Gastrocnemius medialis (tissue), 4 donors: ENCODE results near the gene SETDB1. TPM values are rescaled to one million over a fixed set of nuclear protein-coding genes. Genes with fewer than 3 reads are reported as not detected.

Source experiments
- ATAC-seq, 2 donors: fragments of 150-250 bp; one replicate each; pipeline ENCODE4 v1.9.1; 2016
- DNase-seq, 2 donors: peaks; one replicate each; pipeline ENCODE4 v3.0.0-alpha.2; 2019
- H3K27ac ChIP-seq, 4 donors: fragments of 200-600 bp; sonication (generic); 1 replicate in 1 of 4; 2 replicates in 3 of 4; pipeline ENCODE4 v1.5.1; 2016 to 2018; ENCODE audit warnings: mild to moderate bottlenecking in 2 of 4, moderate library complexity in 1 of 4
- H3K27me3 ChIP-seq, 3 donors: fragments of 200-600 bp; sonication (generic) in 2 of 3; 1 replicate in 1 of 3; 2 replicates in 2 of 3; pipeline versions ENCODE4 v1.5.1 to v1.6.0; 2016 to 2019; ENCODE audit warnings: mild to moderate bottlenecking in 1 of 3, moderate library complexity in 1 of 3
- H3K36me3 ChIP-seq, 2 donors: fragments of 200-600 bp; sonication (generic) in 1 of 2; one replicate each; pipeline ENCODE4 v1.5.1; 2017 to 2018
- H3K4me1 ChIP-seq, 2 donors: fragments of 200-600 bp; sonication (generic) in 1 of 2; one replicate each; pipeline ENCODE4 v1.5.1; 2016 to 2017; ENCODE audit warnings: mild to moderate bottlenecking in 2 of 2
- H3K4me3 ChIP-seq, 4 donors: fragments of 200-600 bp; sonication (generic) in 3 of 4; 1 replicate in 1 of 4; 2 replicates in 3 of 4; pipeline ENCODE4 v1.5.1; 2016 to 2019; ENCODE audit warnings: mild to moderate bottlenecking in 2 of 4
- H3K9me3 ChIP-seq, 3 donors: fragments of 200-600 bp; sonication (generic) in 2 of 3; 1 replicate in 1 of 3; 2 replicates in 2 of 3; pipeline ENCODE4 v1.5.1; 2016 to 2019
- POLR2A ChIP-seq, 2 donors: fragments of 450-650 bp; IDR thresholded peaks; one replicate each; pipeline ENCODE4 v1.6.1; 2017; ENCODE audit warnings: antibody characterized with exemption in 2 of 2, mild to moderate bottlenecking in 2 of 2, moderate library complexity in 2 of 2
- in situ Hi-C, 4 donors: fragments of 200-750 bp; cut with MboI; loops; one replicate each; pipeline versions ENCODE4 v1.15.0 to v1.8.0; 2017; ENCODE audit warnings: low sequenced_read_pairs in 4 of 4
- intact Hi-C: fragments of 100-400 bp; cut with DNase I; formaldehyde crosslinking; loops from one replicate; pipeline ENCODE4 v1.15.1; 2023; ENCODE audit warnings: low total_unique reads
- total RNA-seq, 4 donors: library from RNA; depleted of rRNA; stranded (reverse); fragments of >200 nt; gene quantifications; one replicate each; pipeline versions ENCODE4 v1.1.0 to v1.2.3, GENCODE V29; 2016
- TF ChIP-seq, protein P1 (sequence below), 5 experiments: fragments of 450-650 bp in 3 of 5; fragments of 200-600 bp in 2 of 5; sonication (generic) in 2 of 5; IDR thresholded peaks in 4 of 5; conservative IDR thresholded peaks in 1 of 5; 1 replicate in 4 of 5; 2 replicates in 1 of 5; pipeline ENCODE4 v1.5.1; 2016 to 2019; ENCODE audit warnings: antibody characterized with exemption in 5 of 5, mild to moderate bottlenecking in 3 of 5, moderate library complexity in 3 of 5

Gene SETDB1
- total RNA-seq, 4 donors from 2014 or later: 13.7 to 20.8 (median 17.3) TPM

DNA sequence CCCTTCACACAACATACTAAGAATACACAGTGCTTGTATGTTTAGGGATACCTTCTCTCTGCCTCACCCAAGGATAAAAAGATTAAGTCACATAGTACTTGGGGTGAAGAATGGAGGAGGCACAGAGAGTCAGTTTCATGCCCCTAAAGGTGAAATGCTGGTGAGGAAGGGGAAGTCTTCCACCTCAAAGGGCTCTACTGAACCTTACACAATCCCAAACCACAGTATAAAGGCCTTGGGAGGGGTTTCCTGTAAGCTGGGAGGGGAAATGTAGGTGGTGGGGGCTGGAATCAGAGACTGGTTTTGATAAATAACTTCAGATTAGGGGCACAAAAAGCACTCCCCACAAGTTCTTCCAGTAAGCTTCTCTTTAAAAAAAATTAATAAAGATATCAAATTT lies 77.0 kb downstream of the SETDB1 start:
- H3K27me3 ChIP-seq: no peaks in the 10 kb centered on the region
- peaks cover 0 to 43% of the 10 kb centered on the region in 2 donors for H3K36me3 ChIP-seq
- no peak for ATAC-seq
- intact Hi-C loops (loop anchor here (5.0 to 10.0 kb wide), 2 partner anchors 126 to 252 kb away; partner anchors contain the start of genes ARNT and PSMD4), in situ Hi-C loops (no loop called here)
- H3K4me3 ChIP-seq: peak overlapping the region in 1 of 4 donors; percentile 3
- no peak for DNase-seq
- no peaks in the 10 kb centered on the region for H3K9me3 ChIP-seq
- peaks cover 49 to 52% of the 10 kb centered on the region in 2 donors for H3K4me1 ChIP-seq
- H3K27ac ChIP-seq: peak overlapping the region; percentile 4 to 40 (median 20)
- no peak for TF ChIP-seq POLR2A (IDR thresholded peaks at IDR 0.05)
- TF ChIP-seq, protein P1, sequence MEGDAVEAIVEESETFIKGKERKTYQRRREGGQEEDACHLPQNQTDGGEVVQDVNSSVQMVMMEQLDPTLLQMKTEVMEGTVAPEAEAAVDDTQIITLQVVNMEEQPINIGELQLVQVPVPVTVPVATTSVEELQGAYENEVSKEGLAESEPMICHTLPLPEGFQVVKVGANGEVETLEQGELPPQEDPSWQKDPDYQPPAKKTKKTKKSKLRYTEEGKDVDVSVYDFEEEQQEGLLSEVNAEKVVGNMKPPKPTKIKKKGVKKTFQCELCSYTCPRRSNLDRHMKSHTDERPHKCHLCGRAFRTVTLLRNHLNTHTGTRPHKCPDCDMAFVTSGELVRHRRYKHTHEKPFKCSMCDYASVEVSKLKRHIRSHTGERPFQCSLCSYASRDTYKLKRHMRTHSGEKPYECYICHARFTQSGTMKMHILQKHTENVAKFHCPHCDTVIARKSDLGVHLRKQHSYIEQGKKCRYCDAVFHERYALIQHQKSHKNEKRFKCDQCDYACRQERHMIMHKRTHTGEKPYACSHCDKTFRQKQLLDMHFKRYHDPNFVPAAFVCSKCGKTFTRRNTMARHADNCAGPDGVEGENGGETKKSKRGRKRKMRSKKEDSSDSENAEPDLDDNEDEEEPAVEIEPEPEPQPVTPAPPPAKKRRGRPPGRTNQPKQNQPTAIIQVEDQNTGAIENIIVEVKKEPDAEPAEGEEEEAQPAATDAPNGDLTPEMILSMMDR (IDR thresholded peaks at IDR 0.05 in 4 of 5, conservative IDR thresholded peaks at IDR 0.05 in 1 of 5): no peak

DNA sequence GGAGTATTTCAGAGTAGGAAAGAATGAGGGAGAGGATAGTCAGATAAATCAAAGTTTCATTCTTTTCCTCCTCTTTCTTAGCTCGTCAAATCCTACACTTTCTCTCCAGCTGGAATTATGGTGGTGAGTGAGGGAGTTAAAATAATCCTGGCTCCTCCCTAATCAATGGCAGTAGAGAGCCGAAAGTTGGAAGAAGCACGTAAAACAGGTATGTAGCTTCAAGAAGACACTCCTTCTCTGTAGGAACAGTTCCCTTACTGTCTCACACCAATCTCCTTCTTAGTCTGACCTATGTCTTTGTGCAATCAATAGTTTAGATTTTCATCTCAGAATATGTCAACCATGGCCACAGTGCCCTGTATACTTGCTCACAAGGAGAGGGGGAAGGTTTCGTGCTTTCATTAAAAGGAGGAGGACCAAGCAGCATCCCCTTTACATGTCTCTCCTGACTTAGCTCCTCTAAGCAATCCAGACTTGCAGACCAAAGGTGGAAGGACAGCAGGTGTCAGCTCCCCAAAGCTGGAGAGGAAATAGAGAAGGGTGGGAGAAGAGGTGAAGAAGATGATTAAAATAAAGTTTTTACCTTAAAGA lies 79.7 kb downstream of the SETDB1 start:
- peak overlapping the region; percentile 56 to 68 (median 65) for H3K4me3 ChIP-seq
- intact Hi-C loops (loop anchor here (5.0 to 10.0 kb wide), 6 partner anchors 34 to 444 kb away; partner anchors contain the start of genes CDC42SE1, CERS2, ENSA and PSMD4), in situ Hi-C loops (no loop called here)
- H3K36me3 ChIP-seq: peaks cover 0 to 17% of the 10 kb centered on the region in 2 donors
- TF ChIP-seq, protein P1 (IDR thresholded peaks at IDR 0.05 in 4 of 5, conservative IDR thresholded peaks at IDR 0.05 in 1 of 5): no peak
- TF ChIP-seq POLR2A (IDR thresholded peaks at IDR 0.05): no peak
- no peak for DNase-seq
- peak overlapping the region; percentile 89 to 95 (median 94) for H3K27ac ChIP-seq
- ATAC-seq: no peak
- peaks cover 63 to 67% of the 10 kb centered on the region in 2 donors for H3K4me1 ChIP-seq
- no peaks in the 10 kb centered on the region for H3K9me3 ChIP-seq
- no peaks in the 10 kb centered on the region for H3K27me3 ChIP-seq

- intact Hi-C loops: loop anchor here (5.0 to 10.0 kb wide), 6 partner anchors 34 to 444 kb away; partner anchors contain the start of genes CDC42SE1, CERS2, ENSA and PSMD4
- ATAC-seq: peak; percentile 81 to 83
Measured at GRCh38 chr1:151006327-151007052, 80.3 kb downstream of the SETDB1 start, which contains the start of gene MINDY1. TSS of gene MINDY1 (minus strand) at chr1:151006902. CDS start at chr1:151002617, 4,285 bp downstream.

GRCh38 chr1:151007853-151008243 lies 81.7 kb downstream of the SETDB1 start:
- Histone ChIP-seq H3K27me3 (no peaks in the 10 kb centered on the region), H3K27ac (peak overlapping the region; percentile 89 to 95 (median 94)), H3K4me3 (peak overlapping the region; percentile 60 to 91 (median 86)), H3K4me1 (peaks cover 57 to 66% of the 10 kb centered on the region in 2 donors), H3K9me3 (no peaks in the 10 kb centered on the region), H3K36me3 (peaks cover 0 to 1% of the 10 kb centered on the region in 2 donors)
- DNase-seq (no peak), ATAC-seq (no peak)
- TF ChIP-seq, protein P1 (IDR thresholded peaks at IDR 0.05 in 4 of 5, conservative IDR thresholded peaks at IDR 0.05 in 1 of 5): no peak
- no peak for TF ChIP-seq POLR2A (IDR thresholded peaks at IDR 0.05)
- intact Hi-C loops (loop anchor here (5.0 to 10.0 kb wide), 6 partner anchors 36 to 446 kb away; partner anchors contain the start of genes CDC42SE1, CERS2, ENSA and PSMD4), in situ Hi-C loops (no loop called here)

More at GRCh38 chr1:151006327-151007052, 80.3 kb downstream of the SETDB1 start, which contains the start of gene MINDY1:
- Histone ChIP-seq H3K27ac (peak within 1 kb of the TSS; percentile 89 to 95 (median 94)), H3K4me3 (peak within 1 kb of the TSS; percentile 60 to 91 (median 86)), H3K27me3 (no peaks in the 10 kb centered on the region), H3K36me3 (peaks cover 0 to 10% of the 10 kb centered on the region in 2 donors), H3K9me3 (no peaks in the 10 kb centered on the region), H3K4me1 (peaks cover 63 to 72% of the 10 kb centered on the region in 2 donors)
- TF ChIP-seq, protein P1 (IDR thresholded peaks at IDR 0.05 in 4 of 5, conservative IDR thresholded peaks at IDR 0.05 in 1 of 5): peak; percentile 18 to 67 (median 38)
- TF ChIP-seq POLR2A (IDR thresholded peaks at IDR 0.05): peak; percentile 64 to 70
- in situ Hi-C loops: no loop called here
- peak; percentile 63 to 76 for DNase-seq
